Measurements from ENCODE around the gene STARD3. TPM values are rescaled to one million over a fixed set of nuclear protein-coding genes. Genes with fewer than 3 reads are reported as not detected.

Gene STARD3
- total RNA-seq, 1 experiment from 2014 or later = 47.7 TPM

- BruUV-seq (replicated peaks) = no TSS peak
- H3K9me3 ChIP-seq (ENCODE audit: insufficient read depth, low read depth) = no peaks in the 10 kb centered on the region
- peaks cover 18% of the 10 kb centered on the region for H3K4me1 ChIP-seq (replicated peaks; ENCODE audit: insufficient read depth)
- H4K20me1 ChIP-seq (ENCODE audit: insufficient read depth) = peaks cover 2% of the 10 kb centered on the region
- H3K27me3 ChIP-seq (ENCODE audit: insufficient read depth, low read depth) = no peaks in the 10 kb centered on the region
- POLR2A ChIA-PET (ENCODE audit: unreplicated experiment) = no interaction called here
- H3K27ac ChIP-seq = no peak overlapping the region
- no peak overlapping the region for H3K4me3 ChIP-seq
- no peaks in the 10 kb centered on the region for H3K36me3 ChIP-seq (ENCODE audit: low read depth)
- H2AFZ ChIP-seq = no peak overlapping the region
- TF ChIP-seq CTCF (conservative IDR thresholded peaks at IDR 0.05) (no peak), EZH2 (IDR thresholded peaks at IDR 0.05; ENCODE audit: low read depth) (no peak)
- CTCF ChIA-PET = no interaction called here
- intact Hi-C loops (cut with micrococcal nuclease; ENCODE audit: unreplicated experiment) = no loop called here
- no peak overlapping the region for H3K4me2 ChIP-seq
- H3F3A ChIP-seq (ENCODE audit: insufficient read depth, low read depth) = no peaks in the 10 kb centered on the region; the same call in 1 of the 2 replicates
- H3K79me2 ChIP-seq (ENCODE audit: low read depth) = peaks cover 54% of the 10 kb centered on the region
- H3K9me2 ChIP-seq (ENCODE audit: insufficient read depth) = no peaks in the 10 kb centered on the region
- no peak for DNase-seq
Measured at GRCh38 chr17:39639043-39639442, 2.1 kb downstream of the STARD3 start.

- Histone ChIP-seq H3K27ac (no peak overlapping the region), H3K4me1 (replicated peaks; ENCODE audit: insufficient read depth) (peaks cover 18% of the 10 kb centered on the region), H3F3A (ENCODE audit: insufficient read depth, low read depth) (no peaks in the 10 kb centered on the region; the same call in 1 of the 2 replicates), H3K36me3 (ENCODE audit: low read depth) (no peaks in the 10 kb centered on the region), H3K27me3 (ENCODE audit: insufficient read depth, low read depth) (no peaks in the 10 kb centered on the region), H3K9me2 (ENCODE audit: insufficient read depth) (no peaks in the 10 kb centered on the region), H3K79me2 (ENCODE audit: low read depth) (peaks cover 61% of the 10 kb centered on the region), H4K20me1 (ENCODE audit: insufficient read depth) (peaks cover 10% of the 10 kb centered on the region), H3K4me2 (no peak overlapping the region), H3K9me3 (ENCODE audit: insufficient read depth, low read depth) (no peaks in the 10 kb centered on the region), H3K4me3 (no peak overlapping the region), H2AFZ (no peak overlapping the region)
- intact Hi-C loops (cut with micrococcal nuclease; ENCODE audit: unreplicated experiment) = no loop called here
- ChIA-PET CTCF (interaction anchor here (0.5 kb wide), 1 partner anchor 90 kb away, joined by 8 read pairs; no protein-coding TSS in a partner anchor), POLR2A (ENCODE audit: unreplicated experiment) (no interaction called here)
- no TSS peak for BruUV-seq (replicated peaks)
- TF ChIP-seq CTCF (conservative IDR thresholded peaks at IDR 0.05) = no peak
- no peak for TF ChIP-seq EZH2 (IDR thresholded peaks at IDR 0.05; ENCODE audit: low read depth)
- DNase-seq = no peak
Measured at GRCh38 chr17:39639566-39640458, 2.9 kb downstream of the STARD3 start.

GRCh38 chr17:39640591-39641031, 3.7 kb downstream of the STARD3 start:
- Histone ChIP-seq H3K9me2 (ENCODE audit: insufficient read depth) (no peaks in the 10 kb centered on the region), H3K4me2 (no peak overlapping the region), H3K9me3 (ENCODE audit: insufficient read depth, low read depth) (no peaks in the 10 kb centered on the region), H3K4me1 (replicated peaks; ENCODE audit: insufficient read depth) (peaks cover 18% of the 10 kb centered on the region), H3K27me3 (ENCODE audit: insufficient read depth, low read depth) (no peaks in the 10 kb centered on the region), H2AFZ (no peak overlapping the region), H3K4me3 (no peak overlapping the region), H3K36me3 (ENCODE audit: low read depth) (no peaks in the 10 kb centered on the region), H3K79me2 (ENCODE audit: low read depth) (peaks cover 62% of the 10 kb centered on the region), H4K20me1 (ENCODE audit: insufficient read depth) (peaks cover 12% of the 10 kb centered on the region), H3K27ac (no peak overlapping the region), H3F3A (ENCODE audit: insufficient read depth, low read depth) (no peaks in the 10 kb centered on the region; the same call in 1 of the 2 replicates)
- ChIA-PET CTCF (no interaction called here), POLR2A (ENCODE audit: unreplicated experiment) (no interaction called here)
- no peak for TF ChIP-seq CTCF (conservative IDR thresholded peaks at IDR 0.05)
- no TSS peak for BruUV-seq (replicated peaks)
- no peak for DNase-seq
- intact Hi-C loops (cut with micrococcal nuclease; ENCODE audit: unreplicated experiment) = no loop called here

All from PC-9 (cell line).